SU-DHL-6 (cell line): ENCODE results near the gene NT5DC4.

Source experiments
- H2AFZ ChIP-seq: fragments of 200-600 bp; sonication (generic); 2 replicates; pipeline ENCODE4 v1.6.1; 2014; ENCODE audit warnings: low read depth, mild to moderate bottlenecking, moderate library complexity, mixed read lengths, antibody characterized with exemption, low read length; ENCODE audit not compliant: severe bottlenecking
- H3F3A ChIP-seq: fragments of 200-600 bp; shearing (Covaris generic); 2 replicates; pipeline ENCODE4 v1.6.0; 2016; ENCODE audit warnings: antibody characterized with exemption, mild to moderate bottlenecking; ENCODE audit not compliant: insufficient read depth
- H3K27ac ChIP-seq: fragments of 200-600 bp; sonication (generic); 2 replicates; pipeline ENCODE4 v1.5.1; 2016; ENCODE audit warnings: low read depth, mild to moderate bottlenecking, low read length, moderate library complexity, mixed read lengths
- H3K27me3 ChIP-seq: fragments of 200-600 bp; sonication (generic), shearing (Covaris generic); 2 replicates; pipeline ENCODE4 v1.6.0; 2014; ENCODE audit warnings: mild to moderate bottlenecking, low read length
- H3K36me3 ChIP-seq: fragments of 200-600 bp; sonication (generic); 2 replicates; pipeline ENCODE4 v1.6.1; 2014; ENCODE audit warnings: mild to moderate bottlenecking, low read length, mixed read lengths
- H3K4me2 ChIP-seq: fragments of 300-600, 200-600 bp; shearing (Covaris generic), sonication (generic); 2 replicates; pipeline ENCODE4 v1.6.0; 2014; ENCODE audit warnings: low read length, low read depth, mild to moderate bottlenecking; ENCODE audit not compliant: poor library complexity, severe bottlenecking
- H3K4me3 ChIP-seq: fragments of 200-600 bp; sonication (generic); 2 replicates; pipeline ENCODE4 v1.5.1; 2014; ENCODE audit warnings: antibody characterized with exemption, low read length, mild to moderate bottlenecking, mixed read lengths; ENCODE audit not compliant: insufficient read depth, poor library complexity, severe bottlenecking
- H3K79me2 ChIP-seq: fragments of 200-600 bp; sonication (generic); 2 replicates; pipeline ENCODE4 v1.6.1; 2014; ENCODE audit warnings: mild to moderate bottlenecking, low read length, moderate library complexity; ENCODE audit not compliant: insufficient read depth
- H3K9ac ChIP-seq: fragments of 200-600 bp; sonication (generic); 2 replicates; pipeline ENCODE4 v1.7.0; 2014; ENCODE audit warnings: mild to moderate bottlenecking, low read length
- H3K9me2 ChIP-seq: fragments of 200-600 bp; sonication (generic); replicated peaks from 2 replicates; pipeline ENCODE4 v1.6.1; 2014; ENCODE audit warnings: low read length; ENCODE audit not compliant: insufficient read depth
- H3K9me3 ChIP-seq: fragments of 200-600 bp; sonication (generic); 2 replicates; pipeline ENCODE4 v1.6.1; 2014; ENCODE audit warnings: low read length, mixed read lengths; ENCODE audit not compliant: insufficient read depth
- H4K20me1 ChIP-seq: fragments of 200-600 bp; sonication (generic); 2 replicates; pipeline ENCODE4 v1.6.1; 2014; ENCODE audit warnings: low read depth, mild to moderate bottlenecking, antibody characterized with exemption, low read length, moderate library complexity, mixed read lengths
- EZH2phosphoT487 ChIP-seq: fragments of 200-600 bp; sonication (generic), shearing (Covaris generic); conservative IDR thresholded peaks from 2 replicates; pipeline ENCODE4 v1.6.1; 2018; ENCODE audit warnings: mild to moderate bottlenecking, antibody characterized with exemption, low read length, moderate library complexity, mixed read lengths
- TF ChIP-seq, protein P1 (sequence below): fragments of 200-600 bp; sonication (generic); IDR thresholded peaks from one replicate; pipeline ENCODE4 v1.5.1; 2017; ENCODE audit warnings: antibody characterized with exemption, mild to moderate bottlenecking, low read length, moderate library complexity; ENCODE audit not compliant: insufficient read depth, poor library complexity, severe bottlenecking

The NT5DC4 gene

DNA sequence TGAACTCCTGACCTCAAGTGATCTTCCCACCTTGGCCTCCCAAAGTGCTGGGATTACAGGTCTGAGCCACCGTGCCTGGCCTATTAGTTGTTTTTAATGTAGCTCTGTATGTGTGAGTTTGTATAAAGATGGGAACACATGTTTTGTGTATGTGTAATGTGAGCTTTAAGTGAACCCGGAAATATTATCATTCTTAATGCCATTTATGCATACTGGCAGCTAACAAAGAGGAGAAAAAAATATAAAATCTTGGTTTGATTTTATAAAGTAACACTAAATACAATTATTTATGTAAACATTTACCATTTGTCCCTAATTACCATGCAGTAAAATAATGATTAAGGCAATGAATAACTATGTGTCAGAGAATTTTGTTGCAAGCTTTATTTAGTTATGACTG is 52.7 kb downstream of the NT5DC4 start:
- Histone ChIP-seq H4K20me1 (no peaks in the 10 kb centered on the region), H3K27me3 (no peaks in the 10 kb centered on the region), H3K9me3 (no peaks in the 10 kb centered on the region), H3K9me2 (no peaks in the 10 kb centered on the region), H3K79me2 (no peaks in the 10 kb centered on the region), H3K9ac (no peak overlapping the region), H3K4me3 (no peak overlapping the region), H3K27ac (no peak overlapping the region), H3K36me3 (no peaks in the 10 kb centered on the region), H3F3A (no peaks in the 10 kb centered on the region), H3K4me2 (no peak overlapping the region), H2AFZ (no peak overlapping the region)
- TF ChIP-seq, protein P1, sequence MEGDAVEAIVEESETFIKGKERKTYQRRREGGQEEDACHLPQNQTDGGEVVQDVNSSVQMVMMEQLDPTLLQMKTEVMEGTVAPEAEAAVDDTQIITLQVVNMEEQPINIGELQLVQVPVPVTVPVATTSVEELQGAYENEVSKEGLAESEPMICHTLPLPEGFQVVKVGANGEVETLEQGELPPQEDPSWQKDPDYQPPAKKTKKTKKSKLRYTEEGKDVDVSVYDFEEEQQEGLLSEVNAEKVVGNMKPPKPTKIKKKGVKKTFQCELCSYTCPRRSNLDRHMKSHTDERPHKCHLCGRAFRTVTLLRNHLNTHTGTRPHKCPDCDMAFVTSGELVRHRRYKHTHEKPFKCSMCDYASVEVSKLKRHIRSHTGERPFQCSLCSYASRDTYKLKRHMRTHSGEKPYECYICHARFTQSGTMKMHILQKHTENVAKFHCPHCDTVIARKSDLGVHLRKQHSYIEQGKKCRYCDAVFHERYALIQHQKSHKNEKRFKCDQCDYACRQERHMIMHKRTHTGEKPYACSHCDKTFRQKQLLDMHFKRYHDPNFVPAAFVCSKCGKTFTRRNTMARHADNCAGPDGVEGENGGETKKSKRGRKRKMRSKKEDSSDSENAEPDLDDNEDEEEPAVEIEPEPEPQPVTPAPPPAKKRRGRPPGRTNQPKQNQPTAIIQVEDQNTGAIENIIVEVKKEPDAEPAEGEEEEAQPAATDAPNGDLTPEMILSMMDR = no peak
- TF ChIP-seq EZH2phosphoT487 = no peak

DNA sequence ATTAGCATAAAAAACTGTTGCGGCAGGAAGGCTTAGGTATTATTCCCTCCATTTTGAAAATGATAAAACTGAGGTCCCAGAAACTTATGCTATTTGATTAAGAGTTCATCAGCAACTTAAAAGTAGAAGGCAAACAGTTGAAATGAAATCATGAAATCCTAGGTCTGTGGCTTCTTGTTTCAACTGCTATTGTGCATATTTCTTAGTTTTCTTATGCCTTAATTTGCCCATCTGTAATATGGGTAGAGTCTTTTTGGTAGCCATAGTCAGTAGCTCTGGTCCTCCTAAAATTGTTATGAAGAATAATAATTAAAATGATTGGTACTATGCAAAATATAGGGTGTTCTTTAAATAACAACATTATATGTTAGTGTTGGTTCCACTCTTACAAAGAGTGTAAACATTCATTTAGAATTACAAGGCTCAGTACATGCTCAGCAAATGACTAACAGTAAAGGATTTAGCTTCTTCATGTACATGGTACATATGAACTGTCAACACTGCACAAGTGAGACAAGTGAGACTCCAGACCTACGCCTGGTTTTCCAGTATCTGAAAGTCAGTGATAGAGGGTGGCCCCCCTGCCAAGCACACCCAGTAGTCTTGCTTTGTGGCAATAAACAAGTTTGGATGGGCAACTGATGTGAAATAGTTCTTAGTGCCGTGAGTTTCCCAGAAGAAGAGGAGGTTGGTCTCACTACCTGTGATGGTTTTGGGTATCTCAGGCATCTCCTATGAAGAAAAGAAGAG is 53.9 kb downstream of the NT5DC4 start:
- Histone ChIP-seq H3K4me2 (no peak overlapping the region), H3K27ac (no peak overlapping the region), H3K4me3 (no peak overlapping the region), H3K27me3 (no peaks in the 10 kb centered on the region), H2AFZ (no peak overlapping the region), H3K9me3 (no peaks in the 10 kb centered on the region), H4K20me1 (no peaks in the 10 kb centered on the region), H3K79me2 (no peaks in the 10 kb centered on the region), H3K9ac (no peak overlapping the region), H3F3A (no peaks in the 10 kb centered on the region), H3K36me3 (no peaks in the 10 kb centered on the region), H3K9me2 (no peaks in the 10 kb centered on the region)
- TF ChIP-seq, protein P1 = no peak
- TF ChIP-seq EZH2phosphoT487 = no peak

DNA sequence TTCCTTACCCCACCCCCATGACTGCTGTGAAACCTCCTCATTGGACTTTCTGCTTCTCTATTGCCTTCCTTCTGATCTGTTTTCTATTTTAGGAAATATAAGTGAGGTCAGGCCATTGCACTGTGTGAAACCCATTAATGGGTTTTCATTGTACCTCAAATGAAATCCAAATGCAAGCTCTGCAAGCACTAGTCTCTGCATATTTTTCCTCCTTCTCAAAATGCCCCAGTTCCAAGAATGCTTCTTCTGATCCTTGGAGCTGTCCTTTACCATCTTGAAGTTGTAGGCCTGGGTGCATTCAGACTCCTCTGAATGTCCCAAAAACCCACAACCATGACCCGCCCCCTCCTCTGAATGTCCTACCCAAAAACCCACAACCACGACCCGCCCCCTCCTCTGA is 55.3 kb downstream of the NT5DC4 start:
- H3K4me3 ChIP-seq = no peak overlapping the region
- H3K27ac ChIP-seq = no peak overlapping the region
- H3K36me3 ChIP-seq = no peaks in the 10 kb centered on the region
- H2AFZ ChIP-seq = no peak overlapping the region
- H3K9me3 ChIP-seq = no peaks in the 10 kb centered on the region
- H3K9ac ChIP-seq = no peak overlapping the region
- no peaks in the 10 kb centered on the region for H3K79me2 ChIP-seq
- H3K4me2 ChIP-seq = no peak overlapping the region
- no peaks in the 10 kb centered on the region for H3K9me2 ChIP-seq
- no peaks in the 10 kb centered on the region for H4K20me1 ChIP-seq
- no peaks in the 10 kb centered on the region for H3F3A ChIP-seq
- TF ChIP-seq EZH2phosphoT487 = no peak
- TF ChIP-seq, protein P1 = no peak
- no peaks in the 10 kb centered on the region for H3K27me3 ChIP-seq
